ENCODE measurements around the gene COMTD1. TPM values are rescaled to one million over a fixed set of nuclear protein-coding genes. Genes with fewer than 3 reads are reported as not detected.

The COMTD1 gene
- total RNA-seq, 2 donors from 2014 or later = 156 to 301 TPM

DNA sequence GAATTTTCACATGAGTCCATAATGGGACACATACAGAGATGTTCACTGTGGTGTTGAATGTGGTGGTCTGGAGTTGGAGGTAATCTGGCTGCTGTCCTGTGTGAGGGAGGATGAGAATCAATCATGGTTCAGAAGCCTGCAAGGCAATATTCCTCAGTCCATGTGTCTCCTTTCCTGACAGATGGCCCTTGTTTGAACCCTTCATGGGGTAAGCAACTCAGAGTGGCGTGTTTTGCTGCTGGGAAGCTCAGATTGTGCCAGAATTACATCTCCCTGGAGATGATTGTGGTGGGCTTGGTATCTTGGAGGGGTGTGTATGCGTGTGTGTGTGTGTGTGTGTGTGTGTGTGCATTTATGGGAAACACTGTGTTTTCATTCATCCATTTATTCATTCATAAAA lies 44.5 kb upstream of the COMTD1 start:
- H3K4me1 ChIP-seq = peaks cover 19% of the 10 kb centered on the region
- DNase-seq (no peak), ATAC-seq (no peak)
- H3K36me3 ChIP-seq (replicated peaks in 1 of 2; ENCODE audit: insufficient read depth in 1 of 2, low read depth in 2 of 2) = no peaks in the 10 kb centered on the region
- TF ChIP-seq POLR2A (IDR thresholded peaks at IDR 0.05) = no peak
- TF ChIP-seq, protein P1, sequence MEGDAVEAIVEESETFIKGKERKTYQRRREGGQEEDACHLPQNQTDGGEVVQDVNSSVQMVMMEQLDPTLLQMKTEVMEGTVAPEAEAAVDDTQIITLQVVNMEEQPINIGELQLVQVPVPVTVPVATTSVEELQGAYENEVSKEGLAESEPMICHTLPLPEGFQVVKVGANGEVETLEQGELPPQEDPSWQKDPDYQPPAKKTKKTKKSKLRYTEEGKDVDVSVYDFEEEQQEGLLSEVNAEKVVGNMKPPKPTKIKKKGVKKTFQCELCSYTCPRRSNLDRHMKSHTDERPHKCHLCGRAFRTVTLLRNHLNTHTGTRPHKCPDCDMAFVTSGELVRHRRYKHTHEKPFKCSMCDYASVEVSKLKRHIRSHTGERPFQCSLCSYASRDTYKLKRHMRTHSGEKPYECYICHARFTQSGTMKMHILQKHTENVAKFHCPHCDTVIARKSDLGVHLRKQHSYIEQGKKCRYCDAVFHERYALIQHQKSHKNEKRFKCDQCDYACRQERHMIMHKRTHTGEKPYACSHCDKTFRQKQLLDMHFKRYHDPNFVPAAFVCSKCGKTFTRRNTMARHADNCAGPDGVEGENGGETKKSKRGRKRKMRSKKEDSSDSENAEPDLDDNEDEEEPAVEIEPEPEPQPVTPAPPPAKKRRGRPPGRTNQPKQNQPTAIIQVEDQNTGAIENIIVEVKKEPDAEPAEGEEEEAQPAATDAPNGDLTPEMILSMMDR (IDR thresholded peaks at IDR 0.05) = no peak
- WGBS, 2 donors = 75 to 95% methylated on average over 2 of the region's 2 CpGs
- intact Hi-C loops (cut with DNase I) = no loop called here
- H3K27me3 ChIP-seq = no peaks in the 10 kb centered on the region
- no peak overlapping the region for H3K4me3 ChIP-seq
- H3K9me3 ChIP-seq = no peaks in the 10 kb centered on the region
- H3K27ac ChIP-seq = no peak overlapping the region

DNA sequence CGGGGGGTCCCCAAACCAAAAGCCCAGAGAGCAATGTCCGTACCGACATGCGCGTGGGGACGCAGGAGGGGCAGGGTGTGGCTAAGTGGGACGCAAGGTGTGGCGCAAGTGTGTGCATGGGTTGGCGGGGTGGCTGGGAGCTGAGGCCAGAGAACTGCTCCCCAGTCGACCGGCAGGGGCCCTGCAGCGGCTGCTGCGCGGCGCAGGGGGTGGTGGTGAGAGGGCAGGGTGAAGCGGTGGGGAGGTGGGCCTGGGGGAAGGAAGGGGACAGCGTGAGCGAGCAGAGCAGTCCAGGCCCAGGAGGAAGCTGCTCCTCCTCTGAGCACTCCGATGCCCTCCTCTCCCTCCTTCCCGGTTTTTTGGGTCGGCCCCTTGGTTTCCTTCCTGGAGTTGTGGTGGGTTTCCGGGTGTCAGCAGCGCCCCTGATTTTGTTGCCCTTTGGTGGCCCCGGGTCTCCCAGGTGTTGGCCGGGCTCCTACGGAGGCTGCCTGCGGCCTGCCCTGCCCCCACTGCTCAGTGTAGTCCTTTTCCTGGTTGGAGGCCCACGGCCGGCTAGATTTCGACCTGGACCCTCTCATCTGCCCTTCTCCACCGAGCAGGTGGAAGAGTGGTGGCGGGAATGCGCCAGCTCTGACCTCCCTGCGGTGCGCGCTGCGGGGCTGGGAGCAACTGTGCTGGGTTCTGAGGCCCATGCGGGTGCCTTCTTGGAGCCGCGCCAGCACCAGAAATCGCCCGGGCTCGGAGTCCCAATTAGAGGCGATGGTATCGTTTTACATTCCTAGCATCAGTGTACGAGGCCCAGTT lies 40.5 kb upstream of the COMTD1 start:
- TF ChIP-seq POLR2A (IDR thresholded peaks at IDR 0.05) = no peak
- TF ChIP-seq, protein P1 (IDR thresholded peaks at IDR 0.05) = no peak
- Histone ChIP-seq H3K9me3 (no peaks in the 10 kb centered on the region), H3K4me3 (no peak overlapping the region), H3K4me1 (peaks cover 21% of the 10 kb centered on the region), H3K27me3 (no peaks in the 10 kb centered on the region), H3K27ac (no peak overlapping the region), H3K36me3 (replicated peaks in 1 of 2; ENCODE audit: insufficient read depth in 1 of 2, low read depth in 2 of 2) (no peaks in the 10 kb centered on the region)
- DNase-seq = peak in 1 of 4 donors; percentile 11
- WGBS, 2 donors = 77 to 86% methylated on average over 44 to 46 of the region's 46 CpGs
- ATAC-seq = no peak
- intact Hi-C loops (cut with DNase I) = no loop called here

DNA sequence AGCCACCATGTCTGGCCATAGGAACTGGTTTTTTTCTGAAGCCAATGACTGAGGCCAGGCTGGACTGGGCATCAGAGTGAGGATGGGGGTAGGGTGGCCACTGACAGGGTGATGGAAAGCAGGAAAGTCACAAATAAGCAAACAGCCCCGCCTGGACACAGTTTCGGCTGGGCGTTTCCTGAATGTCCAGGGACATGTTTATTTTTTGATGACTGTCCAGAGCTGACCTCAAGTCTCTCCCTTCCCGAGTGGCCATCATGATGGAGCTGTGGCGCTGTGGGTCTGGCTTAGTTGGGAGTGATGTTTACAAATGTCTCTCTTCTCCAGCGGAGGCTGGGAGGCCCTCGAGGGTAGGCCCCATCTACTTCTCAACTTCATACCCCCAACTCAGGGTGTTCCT lies 37.1 kb upstream of the COMTD1 start:
- H3K27me3 ChIP-seq = no peaks in the 10 kb centered on the region
- no peak overlapping the region for H3K4me3 ChIP-seq
- intact Hi-C loops (cut with DNase I) = no loop called here
- no peaks in the 10 kb centered on the region for H3K36me3 ChIP-seq (replicated peaks in 1 of 2; ENCODE audit: insufficient read depth in 1 of 2, low read depth in 2 of 2)
- TF ChIP-seq POLR2A (IDR thresholded peaks at IDR 0.05) = no peak
- TF ChIP-seq, protein P1 (IDR thresholded peaks at IDR 0.05) = no peak
- H3K4me1 ChIP-seq = peaks cover 15% of the 10 kb centered on the region
- no peaks in the 10 kb centered on the region for H3K9me3 ChIP-seq
- H3K27ac ChIP-seq = peak overlapping the region in 2 of 4 donors; percentile 0 to 18
- DNase-seq (peak; percentile 36 to 51 (median 43)), ATAC-seq (peak; percentile 76)
- WGBS, 2 donors = 29 to 32% methylated on average over 6 to 7 of the region's 7 CpGs

DNA sequence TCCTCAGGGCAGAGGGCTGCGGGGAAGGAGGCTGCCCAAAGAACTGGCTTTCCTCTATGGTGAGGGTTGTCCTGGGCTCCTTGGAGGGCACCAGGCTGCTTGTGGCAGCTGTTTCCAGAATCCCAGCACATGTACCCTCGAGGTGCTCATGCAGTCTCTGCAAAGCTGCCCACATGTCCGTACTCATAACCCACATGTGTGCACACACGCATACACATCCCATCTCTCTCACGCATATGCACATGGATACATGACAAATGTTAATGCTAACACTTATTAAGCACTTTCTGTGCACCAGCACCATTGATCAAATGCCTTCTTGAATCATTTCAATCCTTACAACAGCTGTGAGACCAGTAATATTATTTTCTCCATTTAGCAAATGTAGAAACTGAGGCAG lies 36.3 kb upstream of the COMTD1 start:
- intact Hi-C loops (cut with DNase I) = no loop called here
- Histone ChIP-seq H3K9me3 (no peaks in the 10 kb centered on the region), H3K27ac (no peak overlapping the region), H3K4me3 (no peak overlapping the region), H3K27me3 (no peaks in the 10 kb centered on the region), H3K4me1 (peaks cover 15% of the 10 kb centered on the region), H3K36me3 (replicated peaks in 1 of 2; ENCODE audit: insufficient read depth in 1 of 2, low read depth in 2 of 2) (no peaks in the 10 kb centered on the region)
- no peak for TF ChIP-seq POLR2A (IDR thresholded peaks at IDR 0.05)
- TF ChIP-seq, protein P1 (IDR thresholded peaks at IDR 0.05) = no peak
- 88 to 94% methylated on average over 5 of the region's 5 CpGs for WGBS, 2 donors
- no peak for ATAC-seq
- DNase-seq = peak in 1 of 4 donors; percentile 2

DNA sequence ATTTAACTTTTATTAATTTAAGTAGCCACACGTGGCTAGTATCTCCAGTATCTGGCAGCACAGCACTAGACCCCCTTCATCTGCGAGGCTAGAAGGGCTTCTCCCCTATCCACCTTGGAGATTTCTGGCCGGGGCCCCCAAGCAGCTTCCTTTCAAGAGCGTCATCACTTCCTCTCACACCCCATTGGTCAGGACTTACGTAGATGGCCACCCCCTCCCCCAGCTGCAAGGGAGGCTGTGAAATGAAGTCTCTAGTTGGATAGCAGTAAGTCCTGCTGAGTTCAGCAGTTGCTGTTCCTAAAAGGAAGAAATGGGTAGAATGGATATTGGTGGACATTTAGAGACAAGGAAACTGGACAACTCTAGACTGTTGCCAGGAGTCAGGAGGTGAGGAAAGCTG lies 33.8 kb upstream of the COMTD1 start:
- TF ChIP-seq, protein P1 (IDR thresholded peaks at IDR 0.05) = no peak
- no peak for TF ChIP-seq POLR2A (IDR thresholded peaks at IDR 0.05)
- 86 to 96% methylated on average over 5 of the region's 5 CpGs for WGBS, 2 donors
- intact Hi-C loops (cut with DNase I) = no loop called here
- no peak overlapping the region for H3K4me3 ChIP-seq
- ATAC-seq (no peak), DNase-seq (peak in 1 of 4 donors; percentile 4)
- H3K4me1 ChIP-seq = peaks cover 15% of the 10 kb centered on the region
- H3K36me3 ChIP-seq (replicated peaks in 1 of 2; ENCODE audit: insufficient read depth in 1 of 2, low read depth in 2 of 2) = no peaks in the 10 kb centered on the region
- H3K27ac ChIP-seq = no peak overlapping the region
- H3K27me3 ChIP-seq = no peaks in the 10 kb centered on the region
- no peaks in the 10 kb centered on the region for H3K9me3 ChIP-seq

Measured in body of pancreas (tissue), 4 donors.